ENCODE measurements around the gene GDAP1L1.

- TF ChIP-seq POLR2A (IDR thresholded peaks at IDR 0.05) (no peak), POLR2AphosphoS5 (IDR thresholded peaks at IDR 0.05; ENCODE audit: insufficient read depth in 1 of 2, low read depth in 1 of 2) (no peak)
Measured at GRCh38 chr20:44279228-44279627, 32.1 kb downstream of the GDAP1L1 start.

All from vagina (tissue), 2 donors.